Measurements from ENCODE around the gene KIF21B.

The KIF21B gene

DNA sequence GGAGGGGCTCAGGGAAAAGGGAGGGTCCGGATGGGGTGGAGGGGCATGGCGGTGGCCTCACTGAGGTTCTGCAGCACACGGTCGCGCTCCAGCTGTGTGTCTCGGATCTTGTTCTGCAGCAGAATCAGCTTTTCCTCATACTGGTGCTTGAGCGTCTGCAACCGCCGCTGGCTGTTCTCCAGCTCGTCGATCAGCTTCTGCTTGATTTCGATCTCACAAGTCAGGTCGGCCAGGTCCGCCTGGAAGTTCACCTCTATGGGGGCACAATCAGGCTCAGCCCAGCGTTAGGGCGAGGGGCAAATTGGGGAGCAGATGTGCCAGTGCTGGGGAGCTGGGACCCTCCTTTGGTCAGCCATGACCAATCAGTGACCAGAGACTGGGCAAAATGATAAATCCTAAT is 25.2 kb downstream of the KIF21B start:
- POLR2A ChIA-PET = no interaction called here

DNA sequence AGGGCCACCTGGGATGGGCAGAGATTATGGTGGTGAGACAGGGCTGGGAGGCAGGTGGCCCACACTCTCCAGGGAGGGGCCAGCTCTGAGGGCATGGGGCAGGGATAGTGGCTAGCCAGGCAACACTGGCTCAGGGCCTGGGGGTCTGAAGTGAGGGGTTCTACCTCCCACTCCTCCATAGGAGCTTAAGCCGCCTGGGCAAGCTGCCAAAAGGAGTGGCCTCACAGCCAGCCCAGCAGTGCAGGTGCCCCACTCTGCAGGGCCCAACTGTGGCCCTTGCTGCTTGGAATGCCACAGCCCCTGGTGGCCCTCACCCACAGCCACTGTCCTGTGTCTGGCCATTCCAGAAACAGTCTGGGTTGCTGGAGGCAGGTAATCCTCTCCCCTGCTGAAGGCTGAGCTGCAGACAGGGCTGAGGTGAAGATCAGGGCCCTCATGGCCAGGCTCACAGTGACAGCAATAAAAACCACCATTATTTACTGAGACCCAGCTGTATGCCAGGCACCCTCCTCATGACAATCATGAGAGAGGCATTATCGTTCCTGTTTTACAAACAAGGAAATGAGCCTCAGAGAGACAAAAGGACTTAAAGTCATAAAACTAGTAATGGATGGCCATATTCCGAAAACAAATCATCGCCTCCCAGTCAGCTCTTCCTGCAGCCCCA is 31.0 kb downstream of the KIF21B start:
- ChIA-PET CTCF (interaction anchor here (2.3 kb wide), 1 partner anchor 13 kb away, joined by 10 read pairs; no protein-coding TSS in a partner anchor), POLR2A (no interaction called here)
- TF ChIP-seq HDGF (IDR thresholded peaks at IDR 0.05; ENCODE audit: borderline replicate concordance) (no peak), ARNT (IDR thresholded peaks at IDR 0.05) (no peak), BHLHE40 (IDR thresholded peaks at IDR 0.05; ENCODE audit: borderline replicate concordance) (no peak), SUZ12 (IDR thresholded peaks at IDR 0.05) (no peak)
- DNase-seq (ENCODE audit: extremely low spot score) = no peak

More for the DNA sequence above, 25.2 kb downstream of the KIF21B start:
- TF ChIP-seq, protein P1, sequence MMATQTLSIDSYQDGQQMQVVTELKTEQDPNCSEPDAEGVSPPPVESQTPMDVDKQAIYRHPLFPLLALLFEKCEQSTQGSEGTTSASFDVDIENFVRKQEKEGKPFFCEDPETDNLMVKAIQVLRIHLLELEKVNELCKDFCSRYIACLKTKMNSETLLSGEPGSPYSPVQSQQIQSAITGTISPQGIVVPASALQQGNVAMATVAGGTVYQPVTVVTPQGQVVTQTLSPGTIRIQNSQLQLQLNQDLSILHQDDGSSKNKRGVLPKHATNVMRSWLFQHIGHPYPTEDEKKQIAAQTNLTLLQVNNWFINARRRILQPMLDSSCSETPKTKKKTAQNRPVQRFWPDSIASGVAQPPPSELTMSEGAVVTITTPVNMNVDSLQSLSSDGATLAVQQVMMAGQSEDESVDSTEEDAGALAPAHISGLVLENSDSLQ (IDR thresholded peaks at IDR 0.05) = no peak
- TF ChIP-seq L3MBTL2 (conservative IDR thresholded peaks at IDR 0.05) (no peak), CTBP1 (IDR thresholded peaks at IDR 0.05; ENCODE audit: borderline replicate concordance) (no peak), ARNT (IDR thresholded peaks at IDR 0.05) (no peak), ZNF384 (IDR thresholded peaks at IDR 0.05) (no peak), SP1 (IDR thresholded peaks at IDR 0.05) (no peak), LEF1 (IDR thresholded peaks at IDR 0.05; ENCODE audit: borderline replicate concordance) (no peak), FOXA1 (IDR thresholded peaks at IDR 0.05) (no peak), FOXM1 (IDR thresholded peaks at IDR 0.05; ENCODE audit: borderline replicate concordance) (no peak), ELF4 (IDR thresholded peaks at IDR 0.05) (no peak), SUZ12 (IDR thresholded peaks at IDR 0.05) (no peak), NFRKB (IDR thresholded peaks at IDR 0.05) (no peak), TARDBP (IDR thresholded peaks at IDR 0.05) (no peak), BHLHE40 (IDR thresholded peaks at IDR 0.05; ENCODE audit: borderline replicate concordance) (no peak), FOXK2 (IDR thresholded peaks at IDR 0.05) (no peak), HDGF (IDR thresholded peaks at IDR 0.05; ENCODE audit: borderline replicate concordance) (no peak)
- CTCF ChIA-PET = interaction anchor here (1.1 kb wide), 1 partner anchor 27 kb away, joined by 3 read pairs; no protein-coding TSS in a partner anchor
- no peak for DNase-seq (ENCODE audit: extremely low spot score)

DNA sequence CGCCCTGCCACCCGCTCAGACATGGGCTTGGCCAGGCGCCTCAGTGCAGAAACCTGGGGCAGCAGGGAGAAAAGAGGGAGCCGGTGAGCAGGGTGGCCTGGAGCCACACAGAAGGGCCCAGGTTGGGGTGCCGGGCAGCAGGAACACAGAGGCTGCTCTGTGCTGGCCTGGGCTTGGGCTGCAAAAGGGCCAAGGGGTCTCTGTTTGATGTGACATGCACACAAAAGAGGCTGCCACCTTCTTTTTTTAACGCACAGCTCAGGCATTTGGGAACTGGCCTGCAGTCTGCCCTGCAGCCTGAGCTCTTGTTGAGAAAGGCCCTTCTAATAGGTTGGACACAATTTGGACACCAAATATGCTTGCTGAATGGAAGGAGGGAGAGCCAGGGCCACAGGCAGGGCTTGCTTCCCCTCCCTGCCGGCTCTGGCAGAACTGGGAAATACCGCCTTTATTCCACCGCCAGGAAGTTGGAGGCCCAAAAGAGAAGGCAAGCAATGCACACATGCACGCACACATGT is 32.4 kb downstream of the KIF21B start:
- CTCF ChIA-PET = interaction anchor here (2.3 kb wide), 1 partner anchor 12 kb away, joined by 10 read pairs; no protein-coding TSS in a partner anchor
- no peak for DNase-seq (ENCODE audit: extremely low spot score)
- POLR2A ChIA-PET = no interaction called here
- TF ChIP-seq HDGF (IDR thresholded peaks at IDR 0.05; ENCODE audit: borderline replicate concordance) (no peak), NFRKB (IDR thresholded peaks at IDR 0.05) (no peak), FOXK2 (IDR thresholded peaks at IDR 0.05) (no peak), SP1 (IDR thresholded peaks at IDR 0.05) (no peak), BHLHE40 (IDR thresholded peaks at IDR 0.05; ENCODE audit: borderline replicate concordance) (no peak), TARDBP (IDR thresholded peaks at IDR 0.05) (no peak), ARNT (IDR thresholded peaks at IDR 0.05) (no peak)
- TF ChIP-seq, protein P1 (IDR thresholded peaks at IDR 0.05) = no peak

DNA sequence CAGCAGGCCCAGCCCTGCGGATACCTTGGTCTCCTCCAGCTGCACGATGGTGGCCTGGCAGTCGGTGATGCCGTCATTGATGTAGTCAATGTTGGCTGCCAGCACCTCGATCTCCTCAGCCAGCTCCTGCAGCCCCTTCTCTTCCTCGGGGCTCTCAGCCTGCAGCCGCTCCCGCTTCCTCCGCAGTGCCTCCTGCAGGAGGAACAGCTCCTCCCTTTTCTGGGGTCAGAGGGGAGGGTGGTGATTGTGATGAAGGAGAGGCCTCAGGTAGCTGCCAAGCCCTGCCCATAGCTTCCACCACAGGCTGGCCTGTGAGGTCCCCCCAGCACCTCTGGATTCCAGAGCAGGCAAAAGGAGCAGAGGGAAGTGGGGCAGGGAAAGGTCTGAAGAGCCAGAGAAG is 33.4 kb downstream of the KIF21B start:
- ChIA-PET CTCF (no interaction called here), POLR2A (no interaction called here)
- TF ChIP-seq LEF1 (IDR thresholded peaks at IDR 0.05; ENCODE audit: borderline replicate concordance) = no peak
- DNase-seq (ENCODE audit: extremely low spot score) = no peak

DNA sequence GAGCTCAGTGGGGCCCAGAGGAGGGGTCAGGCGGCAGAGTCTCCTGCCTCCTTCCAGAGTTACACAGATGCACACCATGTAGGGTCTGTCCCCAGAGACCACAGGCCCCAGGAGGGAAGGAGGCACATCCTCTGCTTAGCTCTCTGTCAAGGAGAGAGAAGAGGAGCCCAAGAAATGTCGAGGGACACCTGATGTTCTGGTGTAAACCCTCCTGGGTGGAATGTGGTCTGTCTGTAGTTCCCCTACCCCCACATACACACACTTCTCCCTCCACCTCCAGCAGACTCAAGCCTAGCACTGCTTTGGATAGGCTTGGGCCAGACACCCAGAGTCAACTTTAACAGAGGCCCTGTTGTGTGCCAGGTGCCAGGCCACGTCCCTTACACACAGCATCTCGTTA is 34.2 kb downstream of the KIF21B start:
- DNase-seq (ENCODE audit: extremely low spot score) = no peak
- CTCF ChIA-PET = interaction anchor here (0.6 to 1.8 kb wide), 2 partner anchors 9 to 361 kb away, joined by 3 to 6 read pairs; no protein-coding TSS in a partner anchor
- POLR2A ChIA-PET = no interaction called here
- TF ChIP-seq BHLHE40 (IDR thresholded peaks at IDR 0.05; ENCODE audit: borderline replicate concordance) (no peak), NFRKB (IDR thresholded peaks at IDR 0.05) (no peak), FOXA1 (IDR thresholded peaks at IDR 0.05) (no peak), HDGF (IDR thresholded peaks at IDR 0.05; ENCODE audit: borderline replicate concordance) (no peak)

DNA sequence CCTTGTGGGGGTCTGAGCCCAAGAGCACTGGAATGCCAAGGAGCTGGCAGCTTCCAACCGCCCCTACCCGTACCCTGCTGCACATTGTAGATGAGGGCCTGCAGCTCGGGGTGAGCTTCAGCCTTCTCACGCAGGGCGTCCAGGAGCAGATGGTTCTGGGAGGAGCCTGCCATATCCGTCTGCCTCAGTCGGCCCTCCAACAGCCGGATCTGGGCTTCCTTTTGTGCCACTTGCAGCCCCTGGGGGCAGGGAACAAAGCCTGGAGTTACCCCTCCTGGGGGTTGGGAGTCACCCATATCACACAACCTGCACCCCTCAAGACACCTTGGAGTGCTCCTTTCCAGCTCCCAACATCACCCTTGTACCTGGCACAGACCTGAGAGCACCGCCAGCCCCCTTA is 34.8 kb downstream of the KIF21B start:
- no peak for TF ChIP-seq HDGF (IDR thresholded peaks at IDR 0.05; ENCODE audit: borderline replicate concordance)
- TF ChIP-seq SP1 (IDR thresholded peaks at IDR 0.05) = no peak
- no peak for TF ChIP-seq TARDBP (IDR thresholded peaks at IDR 0.05)
- no peak for TF ChIP-seq ZNF384 (IDR thresholded peaks at IDR 0.05)
- no peak for TF ChIP-seq SUZ12 (IDR thresholded peaks at IDR 0.05)
- no peak for TF ChIP-seq BHLHE40 (IDR thresholded peaks at IDR 0.05; ENCODE audit: borderline replicate concordance)
- TF ChIP-seq, protein P1 (IDR thresholded peaks at IDR 0.05) = no peak
- TF ChIP-seq FOXA1 (IDR thresholded peaks at IDR 0.05) = no peak
- TF ChIP-seq NFRKB (IDR thresholded peaks at IDR 0.05) = no peak
- no peak for TF ChIP-seq LEF1 (IDR thresholded peaks at IDR 0.05; ENCODE audit: borderline replicate concordance)
- no peak for TF ChIP-seq CTBP1 (IDR thresholded peaks at IDR 0.05; ENCODE audit: borderline replicate concordance)
- TF ChIP-seq FOXK2 (IDR thresholded peaks at IDR 0.05) = no peak
- TF ChIP-seq FOXM1 (IDR thresholded peaks at IDR 0.05; ENCODE audit: borderline replicate concordance) = no peak
- TF ChIP-seq L3MBTL2 (conservative IDR thresholded peaks at IDR 0.05) = no peak
- no peak for TF ChIP-seq ARNT (IDR thresholded peaks at IDR 0.05)
- TF ChIP-seq ELF4 (IDR thresholded peaks at IDR 0.05) = no peak
- POLR2A ChIA-PET = no interaction called here
- CTCF ChIA-PET = interaction anchor here (0.6 to 1.8 kb wide), 3 partner anchors 9 to 430 kb away, joined by 3 to 6 read pairs (median 3); no protein-coding TSS in a partner anchor
- DNase-seq (ENCODE audit: extremely low spot score) = no peak

Measured in HEK293T (cell line).